ENCODE data around the gene PHAF1. TPM values are rescaled to one million over a fixed set of nuclear protein-coding genes. Genes with fewer than 3 reads are reported as not detected.
A peak's percentile ranks its signal among the peaks of the same experiment; 100 is the strongest.

PHAF1 gene
- total and polyA plus RNA-seq, 9 of the 15 experiments (the other 6 are each of a cell fraction or from before 2014, with no cell fraction given), result 5.1 to 25.4 (median 13.8) TPM

DNA sequence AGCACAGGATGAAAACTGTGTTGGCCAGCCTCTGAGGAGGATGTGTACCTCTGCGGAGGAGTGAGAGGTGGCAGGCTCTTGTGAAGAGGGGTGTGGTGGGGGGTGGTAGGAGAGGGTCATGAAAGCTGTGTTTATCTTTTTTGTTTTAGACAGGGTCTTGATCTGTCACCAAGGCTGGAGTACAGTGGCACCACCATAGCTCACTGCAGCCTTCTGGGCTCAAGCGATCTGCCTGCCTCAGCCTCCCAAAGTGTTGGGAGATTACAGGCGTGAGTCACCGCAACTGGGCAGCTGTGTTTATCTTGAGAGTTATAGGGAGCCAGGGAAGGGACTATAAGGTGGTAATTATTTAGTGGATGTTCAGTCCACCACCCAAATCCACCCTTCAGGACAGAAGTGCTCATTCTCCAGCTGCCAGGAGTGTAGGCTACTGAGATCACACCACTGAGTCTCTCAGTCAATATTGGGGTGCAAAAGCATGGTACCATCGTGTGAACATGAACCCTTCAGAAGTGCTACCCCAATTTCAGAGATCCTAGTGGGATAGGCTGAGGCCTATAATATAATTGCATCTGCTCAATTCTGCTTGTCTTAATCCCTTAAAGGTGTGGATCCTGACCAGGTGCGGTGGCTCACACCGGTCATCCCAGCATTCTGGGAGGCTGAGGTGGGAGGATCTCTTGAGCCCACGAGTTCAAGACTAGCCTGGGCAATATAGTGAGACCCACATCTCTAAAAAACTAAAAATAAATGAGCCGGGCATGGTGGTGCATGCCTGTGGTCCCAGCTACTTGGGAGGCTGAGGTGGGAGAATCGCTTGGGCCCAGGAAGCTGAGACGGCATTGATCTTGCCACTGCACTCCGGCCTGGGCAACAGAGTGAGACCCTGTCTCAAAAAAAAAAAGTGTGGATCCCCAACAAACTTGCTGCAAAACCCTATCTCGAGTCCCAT is 81.0 kb downstream of the PHAF1 start (continued):
- TF ChIP-seq, protein P1, sequence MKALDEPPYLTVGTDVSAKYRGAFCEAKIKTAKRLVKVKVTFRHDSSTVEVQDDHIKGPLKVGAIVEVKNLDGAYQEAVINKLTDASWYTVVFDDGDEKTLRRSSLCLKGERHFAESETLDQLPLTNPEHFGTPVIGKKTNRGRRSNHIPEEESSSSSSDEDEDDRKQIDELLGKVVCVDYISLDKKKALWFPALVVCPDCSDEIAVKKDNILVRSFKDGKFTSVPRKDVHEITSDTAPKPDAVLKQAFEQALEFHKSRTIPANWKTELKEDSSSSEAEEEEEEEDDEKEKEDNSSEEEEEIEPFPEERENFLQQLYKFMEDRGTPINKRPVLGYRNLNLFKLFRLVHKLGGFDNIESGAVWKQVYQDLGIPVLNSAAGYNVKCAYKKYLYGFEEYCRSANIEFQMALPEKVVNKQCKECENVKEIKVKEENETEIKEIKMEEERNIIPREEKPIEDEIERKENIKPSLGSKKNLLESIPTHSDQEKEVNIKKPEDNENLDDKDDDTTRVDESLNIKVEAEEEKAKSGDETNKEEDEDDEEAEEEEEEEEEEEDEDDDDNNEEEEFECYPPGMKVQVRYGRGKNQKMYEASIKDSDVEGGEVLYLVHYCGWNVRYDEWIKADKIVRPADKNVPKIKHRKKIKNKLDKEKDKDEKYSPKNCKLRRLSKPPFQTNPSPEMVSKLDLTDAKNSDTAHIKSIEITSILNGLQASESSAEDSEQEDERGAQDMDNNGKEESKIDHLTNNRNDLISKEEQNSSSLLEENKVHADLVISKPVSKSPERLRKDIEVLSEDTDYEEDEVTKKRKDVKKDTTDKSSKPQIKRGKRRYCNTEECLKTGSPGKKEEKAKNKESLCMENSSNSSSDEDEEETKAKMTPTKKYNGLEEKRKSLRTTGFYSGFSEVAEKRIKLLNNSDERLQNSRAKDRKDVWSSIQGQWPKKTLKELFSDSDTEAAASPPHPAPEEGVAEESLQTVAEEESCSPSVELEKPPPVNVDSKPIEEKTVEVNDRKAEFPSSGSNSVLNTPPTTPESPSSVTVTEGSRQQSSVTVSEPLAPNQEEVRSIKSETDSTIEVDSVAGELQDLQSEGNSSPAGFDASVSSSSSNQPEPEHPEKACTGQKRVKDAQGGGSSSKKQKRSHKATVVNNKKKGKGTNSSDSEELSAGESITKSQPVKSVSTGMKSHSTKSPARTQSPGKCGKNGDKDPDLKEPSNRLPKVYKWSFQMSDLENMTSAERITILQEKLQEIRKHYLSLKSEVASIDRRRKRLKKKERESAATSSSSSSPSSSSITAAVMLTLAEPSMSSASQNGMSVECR (CRISPR knock-in tag; IDR thresholded peaks at IDR 0.05), result no peak
- no peak for TF ChIP-seq ZNF436 (CRISPR knock-in tag; IDR thresholded peaks at IDR 0.05)
- no peak for TF ChIP-seq MBD2 (IDR thresholded peaks at IDR 0.05; ENCODE audit: borderline replicate concordance, low read depth)
- no peak for TF ChIP-seq RBFOX2 (IDR thresholded peaks at IDR 0.05; ENCODE audit: low read depth, low read length)
- no peak for TF ChIP-seq HMGN3 (IDR thresholded peaks at IDR 0.05; ENCODE audit: borderline replicate concordance, extremely low read depth, insufficient read length, low read depth, low read length)
- TF ChIP-seq SMARCA5 (IDR thresholded peaks at IDR 0.05), result no peak
- TF ChIP-seq ZNF583 (CRISPR knock-in tag; IDR thresholded peaks at IDR 0.05), result no peak
- no peak for TF ChIP-seq MAFK (IDR thresholded peaks at IDR 0.05; ENCODE audit: low read length)
- TF ChIP-seq, protein P2, sequence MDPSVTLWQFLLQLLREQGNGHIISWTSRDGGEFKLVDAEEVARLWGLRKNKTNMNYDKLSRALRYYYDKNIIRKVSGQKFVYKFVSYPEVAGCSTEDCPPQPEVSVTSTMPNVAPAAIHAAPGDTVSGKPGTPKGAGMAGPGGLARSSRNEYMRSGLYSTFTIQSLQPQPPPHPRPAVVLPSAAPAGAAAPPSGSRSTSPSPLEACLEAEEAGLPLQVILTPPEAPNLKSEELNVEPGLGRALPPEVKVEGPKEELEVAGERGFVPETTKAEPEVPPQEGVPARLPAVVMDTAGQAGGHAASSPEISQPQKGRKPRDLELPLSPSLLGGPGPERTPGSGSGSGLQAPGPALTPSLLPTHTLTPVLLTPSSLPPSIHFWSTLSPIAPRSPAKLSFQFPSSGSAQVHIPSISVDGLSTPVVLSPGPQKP (CRISPR knock-in tag; IDR thresholded peaks at IDR 0.05), result no peak
- no peak for TF ChIP-seq ZNF143 (CRISPR knock-in tag; IDR thresholded peaks at IDR 0.05)
- no peak for TF ChIP-seq ZKSCAN8 (CRISPR knock-in tag; IDR thresholded peaks at IDR 0.05)
- TF ChIP-seq, protein P3, sequence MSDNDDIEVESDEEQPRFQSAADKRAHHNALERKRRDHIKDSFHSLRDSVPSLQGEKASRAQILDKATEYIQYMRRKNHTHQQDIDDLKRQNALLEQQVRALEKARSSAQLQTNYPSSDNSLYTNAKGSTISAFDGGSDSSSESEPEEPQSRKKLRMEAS (CRISPR knock-in tag; IDR thresholded peaks at IDR 0.05), result peak; percentile 30; the same call in 1 of the 2 replicates
- TF ChIP-seq ZNF766 (CRISPR knock-in tag; conservative IDR thresholded peaks at IDR 0.05), result no peak
- no peak for TF ChIP-seq TOE1 (IDR thresholded peaks at IDR 0.05; ENCODE audit: borderline replicate concordance)
- TF ChIP-seq TOE1 (CRISPR knock-in tag; IDR thresholded peaks at IDR 0.05; ENCODE audit: borderline replicate concordance, low read depth), result no peak
- peak; percentile 83 for TF ChIP-seq ARID1B (IDR thresholded peaks at IDR 0.05)
- TF ChIP-seq HOXB6 (CRISPR knock-in tag; IDR thresholded peaks at IDR 0.05; ENCODE audit: borderline replicate concordance), result no peak
- TF ChIP-seq, protein P4, sequence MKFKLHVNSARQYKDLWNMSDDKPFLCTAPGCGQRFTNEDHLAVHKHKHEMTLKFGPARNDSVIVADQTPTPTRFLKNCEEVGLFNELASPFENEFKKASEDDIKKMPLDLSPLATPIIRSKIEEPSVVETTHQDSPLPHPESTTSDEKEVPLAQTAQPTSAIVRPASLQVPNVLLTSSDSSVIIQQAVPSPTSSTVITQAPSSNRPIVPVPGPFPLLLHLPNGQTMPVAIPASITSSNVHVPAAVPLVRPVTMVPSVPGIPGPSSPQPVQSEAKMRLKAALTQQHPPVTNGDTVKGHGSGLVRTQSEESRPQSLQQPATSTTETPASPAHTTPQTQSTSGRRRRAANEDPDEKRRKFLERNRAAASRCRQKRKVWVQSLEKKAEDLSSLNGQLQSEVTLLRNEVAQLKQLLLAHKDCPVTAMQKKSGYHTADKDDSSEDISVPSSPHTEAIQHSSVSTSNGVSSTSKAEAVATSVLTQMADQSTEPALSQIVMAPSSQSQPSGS (CRISPR knock-in tag; IDR thresholded peaks at IDR 0.05), result no peak
- TF ChIP-seq YBX1 (IDR thresholded peaks at IDR 0.05), result no peak
- TF ChIP-seq KHSRP (IDR thresholded peaks at IDR 0.05), result no peak
- no peak for TF ChIP-seq ERF (CRISPR knock-in tag; IDR thresholded peaks at IDR 0.05)
- TF ChIP-seq HDGF (IDR thresholded peaks at IDR 0.05), result no peak

All from K562 (cell line).